PFSK-1 (cell line): ENCODE results near the gene PAPLN.

ENCODE experiments used
- POLR2AphosphoS5 ChIP-seq: IDR thresholded peaks from 2 replicates; pipeline ENCODE4 v1.6.1; 2012; ENCODE audit warnings: low read depth, mild to moderate bottlenecking, control low read depth, low read length, moderate library complexity
- REST ChIP-seq, 2 experiments: IDR thresholded peaks; 2 replicates each; pipeline versions ENCODE4 v1.6.1 to v1.8.0; 2011 to 2012; ENCODE audit warnings: low read depth in 2 of 2, low read length in 2 of 2, control low read depth in 1 of 2, inconsistent platforms in 1 of 2, mild to moderate bottlenecking in 1 of 2, moderate library complexity in 1 of 2; ENCODE audit not compliant: insufficient read depth in 1 of 2
- TAF1 ChIP-seq: IDR thresholded peaks from 2 replicates; pipeline ENCODE4 v1.6.1; 2012; ENCODE audit warnings: low read length, control low read depth, borderline replicate concordance; ENCODE audit not compliant: insufficient read depth

- TF ChIP-seq POLR2AphosphoS5 (no peak), TAF1 (no peak), REST (IDR thresholded peaks at IDR 0.05; ENCODE audit: insufficient read depth in 1 of 2, low read depth in 2 of 2, low read length in 2 of 2) (no peak)
Observed at GRCh38 chr14:73254247-73255004, 17.1 kb downstream of the PAPLN start.
